Astrocyte of the cerebellum (primary cell): ENCODE results near the gene TCERG1L.
"Not testable (repeated sequence)": the region's sequence is repeated elsewhere in the genome, so short reads cannot be mapped to it uniquely, and the experiment has no call there.

Experiments
- DNase-seq: peaks from one replicate; pipeline ENCODE4 v3.0.0-alpha.2; 2011; ENCODE audit warnings: low read depth
- H3K4me3 ChIP-seq: 2 replicates; pipeline ENCODE4 v1.5.1; 2011; ENCODE audit warnings: mild to moderate bottlenecking, low read depth, low read length, moderate library complexity
- in situ Hi-C: cut with HindIII; loops from 2 replicates; pipeline ENCODE4 v1.10.0; 2017; ENCODE audit warnings: low sequenced_read_pairs
- TF ChIP-seq, protein P1 (sequence below): IDR thresholded peaks from 2 replicates; pipeline ENCODE4 v1.5.1; 2012; ENCODE audit warnings: low read length, low read depth, moderate library complexity, mild to moderate bottlenecking; ENCODE audit errors: missing control alignments

Gene TCERG1L

GRCh38 chr10:131082201-131082850 lies 229.2 kb downstream of the TCERG1L start:
- TF ChIP-seq, protein P1, sequence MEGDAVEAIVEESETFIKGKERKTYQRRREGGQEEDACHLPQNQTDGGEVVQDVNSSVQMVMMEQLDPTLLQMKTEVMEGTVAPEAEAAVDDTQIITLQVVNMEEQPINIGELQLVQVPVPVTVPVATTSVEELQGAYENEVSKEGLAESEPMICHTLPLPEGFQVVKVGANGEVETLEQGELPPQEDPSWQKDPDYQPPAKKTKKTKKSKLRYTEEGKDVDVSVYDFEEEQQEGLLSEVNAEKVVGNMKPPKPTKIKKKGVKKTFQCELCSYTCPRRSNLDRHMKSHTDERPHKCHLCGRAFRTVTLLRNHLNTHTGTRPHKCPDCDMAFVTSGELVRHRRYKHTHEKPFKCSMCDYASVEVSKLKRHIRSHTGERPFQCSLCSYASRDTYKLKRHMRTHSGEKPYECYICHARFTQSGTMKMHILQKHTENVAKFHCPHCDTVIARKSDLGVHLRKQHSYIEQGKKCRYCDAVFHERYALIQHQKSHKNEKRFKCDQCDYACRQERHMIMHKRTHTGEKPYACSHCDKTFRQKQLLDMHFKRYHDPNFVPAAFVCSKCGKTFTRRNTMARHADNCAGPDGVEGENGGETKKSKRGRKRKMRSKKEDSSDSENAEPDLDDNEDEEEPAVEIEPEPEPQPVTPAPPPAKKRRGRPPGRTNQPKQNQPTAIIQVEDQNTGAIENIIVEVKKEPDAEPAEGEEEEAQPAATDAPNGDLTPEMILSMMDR: no peak
- no peak for DNase-seq
- no peak overlapping the region for H3K4me3 ChIP-seq
- in situ Hi-C loops: no loop called here

DNA sequence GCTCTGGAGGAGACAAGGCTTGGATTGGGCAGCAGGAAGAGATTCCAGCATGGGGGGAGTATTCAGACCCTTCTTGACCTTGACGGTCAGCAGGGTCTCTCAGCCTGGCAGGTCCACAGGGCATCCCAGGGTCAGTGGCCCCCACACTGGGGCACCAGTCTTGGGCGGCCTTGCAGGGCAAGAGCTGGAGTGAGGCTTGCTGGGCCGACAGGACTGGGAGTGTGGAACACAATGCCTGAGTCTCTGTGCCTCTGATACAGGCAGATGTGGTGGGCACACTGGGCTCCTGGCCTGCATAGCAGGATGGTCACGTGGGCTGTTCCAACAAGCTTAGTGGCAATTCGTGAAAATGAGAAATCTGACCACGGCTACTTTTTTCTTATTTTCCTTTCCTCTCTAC lies 229.7 kb downstream of the TCERG1L start:
- no peak for DNase-seq
- in situ Hi-C loops: no loop called here
- H3K4me3 ChIP-seq: no peak overlapping the region
- TF ChIP-seq, protein P1: no peak

GRCh38 chr10:131081376-131081775 lies 230.1 kb downstream of the TCERG1L start:
- in situ Hi-C loops: no loop called here
- TF ChIP-seq, protein P1: no peak
- DNase-seq: no peak
- no peak overlapping the region for H3K4me3 ChIP-seq

DNA sequence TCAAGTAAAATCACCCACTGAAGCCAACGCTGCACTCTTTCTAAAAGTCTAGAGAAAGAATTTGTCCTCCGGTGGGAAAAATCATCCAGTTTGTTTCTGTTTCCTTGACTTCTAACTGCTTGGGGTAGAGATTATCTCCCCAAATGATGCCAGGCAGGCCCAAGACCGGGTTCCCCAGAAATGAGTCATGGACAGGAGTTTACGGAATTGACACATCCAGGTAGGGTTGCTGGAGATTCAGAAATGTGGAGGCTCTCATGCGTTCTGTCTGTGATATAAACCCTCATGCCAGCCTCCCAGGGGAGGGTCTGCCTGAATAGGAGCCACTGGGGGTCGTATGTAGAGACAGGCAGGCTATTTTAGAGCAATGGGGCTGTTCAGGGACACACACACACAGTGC lies 230.9 kb downstream of the TCERG1L start:
- H3K4me3 ChIP-seq: no peak overlapping the region
- in situ Hi-C loops: no loop called here
- TF ChIP-seq, protein P1: no peak
- no peak for DNase-seq

DNA sequence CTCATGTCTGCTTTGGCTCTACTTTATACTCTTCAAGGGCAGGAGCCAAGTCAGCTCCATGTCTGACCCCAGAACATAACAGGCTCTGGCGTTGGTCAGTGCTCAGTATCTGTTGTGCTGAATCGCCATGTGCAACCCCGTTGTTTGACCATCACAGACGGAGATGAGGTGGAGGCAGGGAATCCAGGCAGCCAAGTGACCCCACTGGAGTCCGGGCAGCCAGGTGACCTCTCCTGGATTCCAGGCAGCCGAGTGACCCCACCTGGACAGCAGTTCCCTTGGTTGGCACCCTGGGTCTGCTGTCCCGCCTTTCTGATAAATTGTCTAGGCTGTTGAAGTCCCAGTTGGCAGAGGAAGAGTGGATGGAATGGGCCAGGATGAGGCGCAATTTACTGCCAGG lies 232.2 kb downstream of the TCERG1L start:
- no peak for DNase-seq
- in situ Hi-C loops: no loop called here

DNA sequence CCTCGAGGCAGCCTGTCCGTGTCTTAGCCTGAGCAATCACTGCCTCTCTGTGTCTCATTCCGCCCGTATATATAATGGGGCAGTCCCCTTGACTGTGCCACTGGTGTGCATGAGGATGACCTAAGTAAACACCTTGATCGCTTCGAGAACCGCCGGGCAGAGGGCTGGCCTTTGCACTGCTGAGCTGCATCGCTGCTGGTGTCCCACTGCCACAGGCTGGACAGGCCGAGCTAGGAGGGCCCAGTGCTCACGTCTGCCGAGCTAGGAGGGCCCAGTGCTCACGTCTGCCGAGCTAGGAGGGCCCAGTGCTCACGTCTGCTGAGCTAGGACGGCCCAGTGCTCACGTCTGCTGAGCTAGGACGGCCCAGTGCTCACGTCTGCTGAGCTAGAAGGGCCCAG lies 232.6 kb downstream of the TCERG1L start:
- H3K4me3 ChIP-seq, in situ Hi-C loops, DNase-seq: not testable (repeated sequence)

More for the DNA sequence above, 232.2 kb downstream of the TCERG1L start:
- no peak overlapping the region for H3K4me3 ChIP-seq
- TF ChIP-seq, protein P1: no peak

DNA sequence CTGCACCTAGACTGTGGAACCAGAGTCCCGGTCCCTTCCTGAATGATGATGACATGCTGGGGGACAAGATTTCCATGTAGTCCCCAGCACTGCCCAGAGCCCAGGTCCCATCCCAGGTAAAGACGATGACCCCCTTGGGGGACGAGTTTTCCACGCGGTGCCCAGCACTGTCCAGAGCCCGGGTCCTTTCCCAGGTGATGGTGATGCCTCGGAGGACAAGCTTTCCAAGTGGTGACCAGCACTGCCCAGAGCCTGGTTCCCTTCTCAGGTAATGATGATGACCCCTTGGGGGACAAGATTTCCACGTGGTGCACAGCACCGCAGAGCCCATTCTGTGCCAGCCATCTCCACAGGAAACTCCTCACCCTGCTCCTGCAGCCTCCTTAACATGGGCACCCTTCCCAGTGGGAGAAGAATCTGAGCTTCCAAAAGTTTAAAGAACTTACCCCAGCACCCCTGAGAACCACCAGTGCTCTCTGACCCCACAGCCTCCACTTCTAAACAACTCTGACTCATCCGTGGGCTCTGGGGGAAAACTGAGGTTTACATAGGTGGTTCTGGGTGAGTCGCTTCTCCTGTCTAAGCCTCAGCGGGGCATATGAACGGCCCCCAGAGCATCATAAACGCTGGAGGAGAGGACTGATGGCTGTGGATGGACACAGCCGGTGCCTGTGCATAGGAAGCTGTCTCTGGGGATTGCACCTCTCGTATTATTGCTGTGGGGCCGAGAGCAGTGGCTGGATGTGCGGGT lies 233.2 kb downstream of the TCERG1L start:
- DNase-seq: no peak
- in situ Hi-C loops: no loop called here
- H3K4me3 ChIP-seq: no peak overlapping the region
- TF ChIP-seq, protein P1: no peak
